WTC11 (cell line): ENCODE data around the gene SALL4. TPM values are rescaled to one million over a fixed set of nuclear protein-coding genes. Genes with fewer than 3 reads are reported as not detected.

Source experiments
- ATAC-seq: fragments of 200-7000 bp; cut with Tn5 transposase; 2 replicates; pipeline ENCODE4 v1.10.0; 2021; ENCODE audit warnings: mild to moderate bottlenecking, moderate library complexity
- CTCF ChIA-PET: fragments of 300-600 bp; sonication (Branson Sonifier 250); formaldehyde crosslinking; loops from one replicate; lab custom pipeline; 2021; ENCODE audit warnings: antibody characterized with exemption; lab: Charles Lee
- POLR2A ChIA-PET: fragments of 350-600 bp; sonication (Branson Sonifier 250); formaldehyde crosslinking; loops from one replicate; lab custom pipeline; 2021; ENCODE audit warnings: antibody characterized with exemption; lab: Charles Lee
- DNase-seq: peaks from one replicate; pipeline ENCODE4 v3.0.0; 2021; ENCODE audit warnings: low spot score
- H3K27ac Mint-ChIP-seq: 2 replicates; pipeline ENCODE4 v1.8.0; 2021; ENCODE audit warnings: mixed read lengths
- H3K27me3 Mint-ChIP-seq: 2 replicates; pipeline ENCODE4 v1.8.0; 2021; ENCODE audit warnings: low read depth, mild to moderate bottlenecking, moderate library complexity, mixed read lengths
- H3K36me3 Mint-ChIP-seq: 2 replicates; pipeline ENCODE4 v1.8.0; 2021; ENCODE audit warnings: mixed read lengths
- H3K4me1 Mint-ChIP-seq: 2 replicates; pipeline ENCODE4 v1.8.0; 2022; ENCODE audit warnings: mixed read lengths
- H3K4me3 Mint-ChIP-seq: 2 replicates; pipeline ENCODE4 v1.8.0; 2021; ENCODE audit warnings: mild to moderate bottlenecking, moderate library complexity, mixed read lengths
- H3K9me3 Mint-ChIP-seq: 2 replicates; pipeline ENCODE4 v1.8.0; 2021; ENCODE audit warnings: mixed read lengths
- ESRRA ChIP-seq: sonication (generic); formaldehyde crosslinking; IDR thresholded peaks from 2 replicates; pipeline ENCODE4 v1.8.1; 2022; ENCODE audit warnings: mild to moderate bottlenecking, missing genetic modification reagents, borderline replicate concordance
- GRHL2 ChIP-seq: fragments of 250-450 bp; sonication (Bioruptor Pico); IDR thresholded peaks from 2 replicates; pipeline ENCODE4 v1.8.0; 2022; ENCODE audit warnings: mild to moderate bottlenecking, moderate library complexity; ENCODE audit not compliant: insufficient replicate concordance, severe bottlenecking
- MYBL2 ChIP-seq: sonication (generic); formaldehyde crosslinking; IDR thresholded peaks from 2 replicates; pipeline ENCODE4 v1.8.1; 2023; ENCODE audit warnings: mild to moderate bottlenecking, moderate library complexity, missing genetic modification reagents
- NR1H2 ChIP-seq: sonication (generic); formaldehyde crosslinking; IDR thresholded peaks from 2 replicates; pipeline ENCODE4 v1.9.0; 2021; ENCODE audit warnings: mild to moderate bottlenecking, moderate library complexity, missing genetic modification reagents
- NR3C1 ChIP-seq: sonication (generic); formaldehyde crosslinking; conservative IDR thresholded peaks from 2 replicates; pipeline ENCODE4 v1.8.1; 2023; ENCODE audit warnings: low read depth, mild to moderate bottlenecking, missing genetic modification reagents
- OVOL2 ChIP-seq: fragments of 250-450 bp; sonication (Bioruptor Pico); IDR thresholded peaks from 2 replicates; pipeline ENCODE4 v1.9.0; 2021; ENCODE audit warnings: mild to moderate bottlenecking, borderline replicate concordance
- PRRX2 ChIP-seq: fragments of 250-450 bp; sonication (Bioruptor Pico); IDR thresholded peaks from 2 replicates; pipeline ENCODE4 v1.8.0; 2021; ENCODE audit warnings: mild to moderate bottlenecking
- RELA ChIP-seq: sonication (generic); formaldehyde crosslinking; IDR thresholded peaks from 2 replicates; pipeline ENCODE4 v1.8.1; 2022; ENCODE audit warnings: missing genetic modification reagents, mild to moderate bottlenecking, borderline replicate concordance
- SMAD3 ChIP-seq: sonication (generic); formaldehyde crosslinking; IDR thresholded peaks from 2 replicates; pipeline ENCODE4 v1.8.0; 2022; ENCODE audit warnings: missing genetic modification reagents, mild to moderate bottlenecking, borderline replicate concordance
- SP1 ChIP-seq: sonication (generic); formaldehyde crosslinking; conservative IDR thresholded peaks from 2 replicates; pipeline ENCODE4 v1.8.1; 2022; ENCODE audit warnings: missing genetic modification reagents
- ZBTB21 ChIP-seq: sonication (generic); formaldehyde crosslinking; IDR thresholded peaks from 2 replicates; pipeline ENCODE4 v1.8.1; 2023; ENCODE audit warnings: mild to moderate bottlenecking, missing genetic modification reagents, borderline replicate concordance
- ZNF263 ChIP-seq: sonication (generic); formaldehyde crosslinking; IDR thresholded peaks from 2 replicates; pipeline ENCODE4 v1.8.1; 2022; ENCODE audit warnings: low read depth, mild to moderate bottlenecking, moderate library complexity, missing genetic modification reagents
- ZNF317 ChIP-seq: sonication (generic); formaldehyde crosslinking; IDR thresholded peaks from 2 replicates; pipeline ENCODE4 v1.8.1; 2023; ENCODE audit warnings: low read depth, mild to moderate bottlenecking, moderate library complexity, missing genetic modification reagents, borderline replicate concordance
- ZNF416 ChIP-seq: fragments of 250-450 bp; sonication (Bioruptor Pico); IDR thresholded peaks from 2 replicates; pipeline ENCODE4 v1.9.0; 2021; ENCODE audit warnings: mild to moderate bottlenecking, inconsistent platforms
- total RNA-seq: library from RNA; stranded (reverse); gene quantifications from 3 replicates; pipeline ENCODE4 v1.2.3, GENCODE V29; 2021
- TF ChIP-seq, protein P1 (sequence below): sonication (generic); formaldehyde crosslinking; IDR thresholded peaks from 2 replicates; pipeline ENCODE4 v1.8.1; 2022; ENCODE audit warnings: mild to moderate bottlenecking, moderate library complexity, missing genetic modification reagents
- TF ChIP-seq, protein P2 (sequence below): sonication (generic); formaldehyde crosslinking; IDR thresholded peaks from 2 replicates; pipeline ENCODE4 v1.8.0; 2023; ENCODE audit warnings: missing genetic modification reagents
- TF ChIP-seq, protein P3 (sequence below): sonication (generic); formaldehyde crosslinking; IDR thresholded peaks from 2 replicates; pipeline ENCODE4 v1.8.1; 2022; ENCODE audit warnings: low read depth, missing genetic modification reagents, borderline replicate concordance
- TF ChIP-seq, protein P4 (sequence below): sonication (generic); formaldehyde crosslinking; IDR thresholded peaks from 2 replicates; pipeline ENCODE4 v1.8.1; 2023; ENCODE audit warnings: mild to moderate bottlenecking, moderate library complexity, missing genetic modification reagents
- TF ChIP-seq, protein P5 (sequence below): sonication (generic); formaldehyde crosslinking; IDR thresholded peaks from 2 replicates; pipeline ENCODE4 v1.8.1; 2022; ENCODE audit warnings: low read depth, mild to moderate bottlenecking, moderate library complexity, missing genetic modification reagents, borderline replicate concordance
- TF ChIP-seq, protein P6 (sequence below): fragments of 250-450 bp; sonication (Bioruptor Pico); IDR thresholded peaks from 2 replicates; pipeline ENCODE4 v1.9.0; 2021; ENCODE audit warnings: moderate library complexity, mild to moderate bottlenecking, inconsistent platforms, borderline replicate concordance
- TF ChIP-seq, protein P7 (sequence below): sonication (generic); formaldehyde crosslinking; IDR thresholded peaks from 2 replicates; pipeline ENCODE4 v1.8.1; 2023; ENCODE audit warnings: mild to moderate bottlenecking, missing genetic modification reagents, moderate library complexity
- TF ChIP-seq, protein P8 (sequence below): sonication (generic); formaldehyde crosslinking; IDR thresholded peaks from 2 replicates; pipeline ENCODE4 v1.8.1; 2023; ENCODE audit warnings: mild to moderate bottlenecking, missing genetic modification reagents, borderline replicate concordance

The SALL4 gene
- total RNA-seq, 1 experiment from 2014 or later: 156 TPM

DNA sequence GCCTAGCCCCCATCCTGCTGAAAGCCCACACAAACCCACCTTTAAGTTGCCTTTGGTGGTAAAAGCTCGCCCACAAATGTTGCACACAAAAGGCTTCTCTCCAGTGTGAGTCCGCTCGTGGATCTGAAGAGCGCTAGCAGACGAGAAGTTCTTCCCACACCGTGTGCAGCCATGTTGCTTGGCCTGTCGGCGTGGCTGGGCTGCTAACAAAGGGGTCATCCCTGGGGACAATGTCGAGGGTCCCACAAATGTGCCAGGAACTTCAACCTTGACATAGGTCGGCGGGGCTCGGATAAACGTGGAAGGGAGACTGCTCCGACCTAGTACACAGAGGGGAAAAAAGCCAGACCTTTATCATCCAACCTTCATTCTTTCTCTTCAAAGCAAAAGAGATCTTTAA, 13.5 kb downstream of the SALL4 start:
- Mint-ChIP-seq H3K36me3 (peaks cover 80% of the 10 kb centered on the region), H3K27me3 (no peaks in the 10 kb centered on the region), H3K9me3 (no peaks in the 10 kb centered on the region), H3K4me3 (no peak overlapping the region), H3K27ac (peak overlapping the region; percentile 89), H3K4me1 (peaks cover 15% of the 10 kb centered on the region)
- TF ChIP-seq, protein P1, sequence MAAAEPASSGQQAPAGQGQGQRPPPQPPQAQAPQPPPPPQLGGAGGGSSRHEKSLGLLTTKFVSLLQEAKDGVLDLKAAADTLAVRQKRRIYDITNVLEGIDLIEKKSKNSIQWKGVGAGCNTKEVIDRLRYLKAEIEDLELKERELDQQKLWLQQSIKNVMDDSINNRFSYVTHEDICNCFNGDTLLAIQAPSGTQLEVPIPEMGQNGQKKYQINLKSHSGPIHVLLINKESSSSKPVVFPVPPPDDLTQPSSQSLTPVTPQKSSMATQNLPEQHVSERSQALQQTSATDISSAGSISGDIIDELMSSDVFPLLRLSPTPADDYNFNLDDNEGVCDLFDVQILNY (CRISPR knock-in tag): no peak
- TF ChIP-seq, protein P2, sequence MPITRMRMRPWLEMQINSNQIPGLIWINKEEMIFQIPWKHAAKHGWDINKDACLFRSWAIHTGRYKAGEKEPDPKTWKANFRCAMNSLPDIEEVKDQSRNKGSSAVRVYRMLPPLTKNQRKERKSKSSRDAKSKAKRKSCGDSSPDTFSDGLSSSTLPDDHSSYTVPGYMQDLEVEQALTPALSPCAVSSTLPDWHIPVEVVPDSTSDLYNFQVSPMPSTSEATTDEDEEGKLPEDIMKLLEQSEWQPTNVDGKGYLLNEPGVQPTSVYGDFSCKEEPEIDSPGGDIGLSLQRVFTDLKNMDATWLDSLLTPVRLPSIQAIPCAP: no peak
- TF ChIP-seq SP1 (CRISPR knock-in tag) (no peak), PRRX2 (no peak), SMAD3 (CRISPR knock-in tag) (no peak)
- TF ChIP-seq, protein P3, sequence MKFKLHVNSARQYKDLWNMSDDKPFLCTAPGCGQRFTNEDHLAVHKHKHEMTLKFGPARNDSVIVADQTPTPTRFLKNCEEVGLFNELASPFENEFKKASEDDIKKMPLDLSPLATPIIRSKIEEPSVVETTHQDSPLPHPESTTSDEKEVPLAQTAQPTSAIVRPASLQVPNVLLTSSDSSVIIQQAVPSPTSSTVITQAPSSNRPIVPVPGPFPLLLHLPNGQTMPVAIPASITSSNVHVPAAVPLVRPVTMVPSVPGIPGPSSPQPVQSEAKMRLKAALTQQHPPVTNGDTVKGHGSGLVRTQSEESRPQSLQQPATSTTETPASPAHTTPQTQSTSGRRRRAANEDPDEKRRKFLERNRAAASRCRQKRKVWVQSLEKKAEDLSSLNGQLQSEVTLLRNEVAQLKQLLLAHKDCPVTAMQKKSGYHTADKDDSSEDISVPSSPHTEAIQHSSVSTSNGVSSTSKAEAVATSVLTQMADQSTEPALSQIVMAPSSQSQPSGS (CRISPR knock-in tag): no peak
- TF ChIP-seq, protein P4, sequence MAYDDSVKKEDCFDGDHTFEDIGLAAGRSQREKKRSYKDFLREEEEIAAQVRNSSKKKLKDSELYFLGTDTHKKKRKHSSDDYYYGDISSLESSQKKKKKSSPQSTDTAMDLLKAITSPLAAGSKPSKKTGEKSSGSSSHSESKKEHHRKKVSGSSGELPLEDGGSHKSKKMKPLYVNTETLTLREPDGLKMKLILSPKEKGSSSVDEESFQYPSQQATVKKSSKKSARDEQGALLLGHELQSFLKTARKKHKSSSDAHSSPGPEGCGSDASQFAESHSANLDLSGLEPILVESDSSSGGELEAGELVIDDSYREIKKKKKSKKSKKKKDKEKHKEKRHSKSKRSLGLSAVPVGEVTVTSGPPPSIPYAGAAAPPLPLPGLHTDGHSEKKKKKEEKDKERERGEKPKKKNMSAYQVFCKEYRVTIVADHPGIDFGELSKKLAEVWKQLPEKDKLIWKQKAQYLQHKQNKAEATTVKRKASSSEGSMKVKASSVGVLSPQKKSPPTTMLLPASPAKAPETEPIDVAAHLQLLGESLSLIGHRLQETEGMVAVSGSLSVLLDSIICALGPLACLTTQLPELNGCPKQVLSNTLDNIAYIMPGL (CRISPR knock-in tag): no peak
- TF ChIP-seq, protein P5, sequence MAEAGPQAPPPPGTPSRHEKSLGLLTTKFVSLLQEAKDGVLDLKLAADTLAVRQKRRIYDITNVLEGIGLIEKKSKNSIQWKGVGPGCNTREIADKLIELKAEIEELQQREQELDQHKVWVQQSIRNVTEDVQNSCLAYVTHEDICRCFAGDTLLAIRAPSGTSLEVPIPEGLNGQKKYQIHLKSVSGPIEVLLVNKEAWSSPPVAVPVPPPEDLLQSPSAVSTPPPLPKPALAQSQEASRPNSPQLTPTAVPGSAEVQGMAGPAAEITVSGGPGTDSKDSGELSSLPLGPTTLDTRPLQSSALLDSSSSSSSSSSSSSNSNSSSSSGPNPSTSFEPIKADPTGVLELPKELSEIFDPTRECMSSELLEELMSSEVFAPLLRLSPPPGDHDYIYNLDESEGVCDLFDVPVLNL: no peak
- TF ChIP-seq, protein P6, sequence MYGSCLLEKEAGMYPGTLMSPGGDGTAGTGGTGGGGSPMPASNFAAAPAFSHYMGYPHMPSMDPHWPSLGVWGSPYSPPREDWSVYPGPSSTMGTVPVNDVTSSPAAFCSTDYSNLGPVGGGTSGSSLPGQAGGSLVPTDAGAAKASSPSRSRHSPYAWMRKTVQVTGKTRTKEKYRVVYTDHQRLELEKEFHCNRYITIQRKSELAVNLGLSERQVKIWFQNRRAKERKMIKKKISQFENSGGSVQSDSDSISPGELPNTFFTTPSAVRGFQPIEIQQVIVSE (CRISPR knock-in tag): no peak
- CTCF ChIA-PET: no interaction called here
- DNase-seq: no peak
- POLR2A ChIA-PET: no interaction called here
- ATAC-seq: no peak

DNA sequence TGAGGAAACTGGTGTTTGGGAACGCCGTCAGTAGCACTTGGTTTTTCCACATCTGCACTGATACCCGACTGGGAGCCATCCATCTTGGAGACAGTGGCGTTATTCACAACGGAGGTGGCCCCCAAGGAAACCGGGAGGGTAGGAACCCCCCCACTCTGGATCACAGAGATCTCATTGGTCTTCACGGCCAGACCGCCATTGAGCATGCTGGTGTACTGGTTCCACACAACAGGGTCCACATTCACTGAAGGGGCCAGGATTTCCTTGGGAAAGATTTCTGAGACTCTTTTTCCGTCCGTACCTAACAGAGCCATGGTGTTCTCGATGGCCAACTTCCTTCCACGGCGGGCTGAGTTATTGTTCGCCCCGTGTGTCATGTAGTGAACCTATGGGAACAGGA, 18.0 kb downstream of the SALL4 start:
- CTCF ChIA-PET: interaction anchor here (1.0 to 1.1 kb wide), 2 partner anchors 16 to 298 kb away, joined by 3 to 5 read pairs; no protein-coding TSS in a partner anchor
- DNase-seq (no peak), ATAC-seq (no peak)
- Mint-ChIP-seq H3K36me3 (peaks cover 89% of the 10 kb centered on the region), H3K4me3 (no peak overlapping the region), H3K9me3 (peaks cover 11% of the 10 kb centered on the region), H3K27ac (peak overlapping the region; percentile 86; the same call in 1 of the 2 replicates), H3K4me1 (0 out of 2 replicates have a peak, but pooled peaks cover 3% of the 10 kb centered on the region), H3K27me3 (no peaks in the 10 kb centered on the region)
- POLR2A ChIA-PET: interaction anchor here (1.4 kb wide), 1 partner anchor 13 kb away, joined by 3 read pairs; no protein-coding TSS in a partner anchor
- TF ChIP-seq ZNF416 (CRISPR knock-in tag) (no peak), ZNF317 (CRISPR knock-in tag) (no peak), ZNF263 (no peak), ESRRA (no peak), NR3C1 (CRISPR knock-in tag) (no peak), OVOL2 (CRISPR knock-in tag) (no peak), RELA (CRISPR knock-in tag) (no peak), GRHL2 (CRISPR knock-in tag) (no peak), ZBTB21 (CRISPR knock-in tag) (no peak), MYBL2 (CRISPR knock-in tag) (no peak), NR1H2 (no peak)
- TF ChIP-seq, protein P6 (CRISPR knock-in tag): no peak
- TF ChIP-seq, protein P7, sequence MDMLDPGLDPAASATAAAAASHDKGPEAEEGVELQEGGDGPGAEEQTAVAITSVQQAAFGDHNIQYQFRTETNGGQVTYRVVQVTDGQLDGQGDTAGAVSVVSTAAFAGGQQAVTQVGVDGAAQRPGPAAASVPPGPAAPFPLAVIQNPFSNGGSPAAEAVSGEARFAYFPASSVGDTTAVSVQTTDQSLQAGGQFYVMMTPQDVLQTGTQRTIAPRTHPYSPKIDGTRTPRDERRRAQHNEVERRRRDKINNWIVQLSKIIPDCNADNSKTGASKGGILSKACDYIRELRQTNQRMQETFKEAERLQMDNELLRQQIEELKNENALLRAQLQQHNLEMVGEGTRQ (CRISPR knock-in tag): no peak
- TF ChIP-seq, protein P8, sequence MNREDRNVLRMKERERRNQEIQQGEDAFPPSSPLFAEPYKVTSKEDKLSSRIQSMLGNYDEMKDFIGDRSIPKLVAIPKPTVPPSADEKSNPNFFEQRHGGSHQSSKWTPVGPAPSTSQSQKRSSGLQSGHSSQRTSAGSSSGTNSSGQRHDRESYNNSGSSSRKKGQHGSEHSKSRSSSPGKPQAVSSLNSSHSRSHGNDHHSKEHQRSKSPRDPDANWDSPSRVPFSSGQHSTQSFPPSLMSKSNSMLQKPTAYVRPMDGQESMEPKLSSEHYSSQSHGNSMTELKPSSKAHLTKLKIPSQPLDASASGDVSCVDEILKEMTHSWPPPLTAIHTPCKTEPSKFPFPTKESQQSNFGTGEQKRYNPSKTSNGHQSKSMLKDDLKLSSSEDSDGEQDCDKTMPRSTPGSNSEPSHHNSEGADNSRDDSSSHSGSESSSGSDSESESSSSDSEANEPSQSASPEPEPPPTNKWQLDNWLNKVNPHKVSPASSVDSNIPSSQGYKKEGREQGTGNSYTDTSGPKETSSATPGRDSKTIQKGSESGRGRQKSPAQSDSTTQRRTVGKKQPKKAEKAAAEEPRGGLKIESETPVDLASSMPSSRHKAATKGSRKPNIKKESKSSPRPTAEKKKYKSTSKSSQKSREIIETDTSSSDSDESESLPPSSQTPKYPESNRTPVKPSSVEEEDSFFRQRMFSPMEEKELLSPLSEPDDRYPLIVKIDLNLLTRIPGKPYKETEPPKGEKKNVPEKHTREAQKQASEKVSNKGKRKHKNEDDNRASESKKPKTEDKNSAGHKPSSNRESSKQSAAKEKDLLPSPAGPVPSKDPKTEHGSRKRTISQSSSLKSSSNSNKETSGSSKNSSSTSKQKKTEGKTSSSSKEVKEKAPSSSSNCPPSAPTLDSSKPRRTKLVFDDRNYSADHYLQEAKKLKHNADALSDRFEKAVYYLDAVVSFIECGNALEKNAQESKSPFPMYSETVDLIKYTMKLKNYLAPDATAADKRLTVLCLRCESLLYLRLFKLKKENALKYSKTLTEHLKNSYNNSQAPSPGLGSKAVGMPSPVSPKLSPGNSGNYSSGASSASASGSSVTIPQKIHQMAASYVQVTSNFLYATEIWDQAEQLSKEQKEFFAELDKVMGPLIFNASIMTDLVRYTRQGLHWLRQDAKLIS (CRISPR knock-in tag): no peak
